Activated T-helper 2 cell treated with anti-CD3 and anti-CD28 coated beads, Interferon-gamma antibody, Interleukin-2, Interleukin-4, amounts not matched to agents 10 μg/mL and 5 μg/mL and 100 μg/mL, durations not matched to agents 14 hours and 24 hours and 36 hours (primary cell): ENCODE results near the gene TFDP1. TPM values are rescaled to one million over a fixed set of nuclear protein-coding genes. Genes with fewer than 3 reads are reported as not detected.
"Not testable (repeated sequence)": the region's sequence is repeated elsewhere in the genome, so short reads cannot be mapped to it uniquely, and the experiment has no call there.

Source experiments
- DNase-seq: peaks from one replicate; pipeline ENCODE4 v3.0.0; 2021; ENCODE audit warnings: low spot score
- H3K27ac Mint-ChIP-seq: one replicate; pipeline ENCODE4 v1.8.0; 2021; ENCODE audit warnings: mixed read lengths
- H3K27me3 Mint-ChIP-seq: one replicate; pipeline ENCODE4 v1.8.0; 2021; ENCODE audit warnings: low read depth, mixed read lengths
- H3K36me3 Mint-ChIP-seq: one replicate; pipeline ENCODE4 v1.8.0; 2021; ENCODE audit warnings: low read depth, mixed read lengths
- H3K4me1 Mint-ChIP-seq: one replicate; pipeline ENCODE4 v1.8.0; 2021; ENCODE audit warnings: low read depth, mixed read lengths
- H3K4me3 Mint-ChIP-seq: one replicate; pipeline ENCODE4 v1.8.0; 2021; ENCODE audit warnings: low read depth, mild to moderate bottlenecking, moderate library complexity, mixed read lengths
- H3K9me3 Mint-ChIP-seq: one replicate; pipeline ENCODE4 v1.8.0; 2021; ENCODE audit warnings: mixed read lengths
- intact Hi-C: fragments of 100-400 bp; cut with micrococcal nuclease; formaldehyde crosslinking; loops from one replicate; pipeline ENCODE4 v1.15.1; 2023
- total RNA-seq: library from RNA; stranded (reverse); gene quantifications from 2 replicates; pipeline ENCODE4 v1.2.3, GENCODE V29; 2022

The TFDP1 gene
- total RNA-seq, 1 donor from 2014 or later: 164 TPM

GRCh38 chr13:113553511-113554332 is 30.8 kb upstream of the TFDP1 start:
- H3K27ac Mint-ChIP-seq: no peak overlapping the region
- H3K4me1 Mint-ChIP-seq: no peaks in the 10 kb centered on the region

GRCh38 chr13:113554333-113554700 is 30.2 kb upstream of the TFDP1 start:
- Mint-ChIP-seq H3K9me3 (no peaks in the 10 kb centered on the region), H3K4me1 (no peaks in the 10 kb centered on the region), H3K27ac (no peak overlapping the region), H3K36me3 (no peaks in the 10 kb centered on the region), H3K4me3 (no peak overlapping the region), H3K27me3 (no peaks in the 10 kb centered on the region)
- no peak for DNase-seq
- intact Hi-C loops: no loop called here

More at GRCh38 chr13:113553511-113554332, 30.8 kb upstream of the TFDP1 start:
- no peaks in the 10 kb centered on the region for H3K36me3 Mint-ChIP-seq
- intact Hi-C loops: no loop called here
- H3K27me3 Mint-ChIP-seq: no peaks in the 10 kb centered on the region
- DNase-seq: no peak
- H3K9me3 Mint-ChIP-seq: no peaks in the 10 kb centered on the region
- no peak overlapping the region for H3K4me3 Mint-ChIP-seq

GRCh38 chr13:113555141-113555540 is 29.4 kb upstream of the TFDP1 start:
- no peak overlapping the region for H3K27ac Mint-ChIP-seq
- no peak for DNase-seq
- intact Hi-C loops: no loop called here
- no peak overlapping the region for H3K4me3 Mint-ChIP-seq
- H3K4me1 Mint-ChIP-seq: no peaks in the 10 kb centered on the region
- H3K9me3 Mint-ChIP-seq: no peaks in the 10 kb centered on the region
- no peaks in the 10 kb centered on the region for H3K27me3 Mint-ChIP-seq
- no peaks in the 10 kb centered on the region for H3K36me3 Mint-ChIP-seq

GRCh38 chr13:113557013-113557412 is 27.5 kb upstream of the TFDP1 start:
- Mint-ChIP-seq H3K27me3 (no peaks in the 10 kb centered on the region), H3K9me3 (no peaks in the 10 kb centered on the region), H3K4me3 (no peak overlapping the region), H3K36me3 (no peaks in the 10 kb centered on the region), H3K27ac (no peak overlapping the region), H3K4me1 (no peaks in the 10 kb centered on the region)
- intact Hi-C loops: no loop called here
- no peak for DNase-seq

GRCh38 chr13:113558461-113558860 is 26.1 kb upstream of the TFDP1 start:
- no peaks in the 10 kb centered on the region for H3K27me3 Mint-ChIP-seq
- H3K4me3 Mint-ChIP-seq: no peak overlapping the region
- intact Hi-C loops: no loop called here
- DNase-seq: no peak
- no peaks in the 10 kb centered on the region for H3K9me3 Mint-ChIP-seq
- no peak overlapping the region for H3K27ac Mint-ChIP-seq
- H3K36me3 Mint-ChIP-seq: no peaks in the 10 kb centered on the region
- H3K4me1 Mint-ChIP-seq: peaks cover 4% of the 10 kb centered on the region

- H3K27ac Mint-ChIP-seq: no peak overlapping the region
- no peak for DNase-seq
- no peaks in the 10 kb centered on the region for H3K9me3 Mint-ChIP-seq
- no peaks in the 10 kb centered on the region for H3K27me3 Mint-ChIP-seq
- no peaks in the 10 kb centered on the region for H3K36me3 Mint-ChIP-seq
- H3K4me3 Mint-ChIP-seq: no peak overlapping the region
- peaks cover 4% of the 10 kb centered on the region for H3K4me1 Mint-ChIP-seq
- intact Hi-C loops: no loop called here
Measured at GRCh38 chr13:113559061-113559460, 25.5 kb upstream of the TFDP1 start.

GRCh38 chr13:113559901-113560644 is 24.5 kb upstream of the TFDP1 start:
- no peak overlapping the region for H3K27ac Mint-ChIP-seq
- intact Hi-C loops: no loop called here
- no peak overlapping the region for H3K4me3 Mint-ChIP-seq
- no peaks in the 10 kb centered on the region for H3K27me3 Mint-ChIP-seq
- no peaks in the 10 kb centered on the region for H3K36me3 Mint-ChIP-seq
- no peak for DNase-seq
- H3K9me3 Mint-ChIP-seq: no peaks in the 10 kb centered on the region
- peaks cover 4% of the 10 kb centered on the region for H3K4me1 Mint-ChIP-seq

- H3K4me1 Mint-ChIP-seq: peaks cover 4% of the 10 kb centered on the region
- DNase-seq: no peak
- no peaks in the 10 kb centered on the region for H3K36me3 Mint-ChIP-seq
- H3K9me3 Mint-ChIP-seq: no peaks in the 10 kb centered on the region
- no peaks in the 10 kb centered on the region for H3K27me3 Mint-ChIP-seq
- H3K4me3 Mint-ChIP-seq: no peak overlapping the region
- intact Hi-C loops: no loop called here
- no peak overlapping the region for H3K27ac Mint-ChIP-seq
Measured at GRCh38 chr13:113560645-113561416, 23.7 kb upstream of the TFDP1 start.

- no peaks in the 10 kb centered on the region for H3K27me3 Mint-ChIP-seq
- H3K9me3 Mint-ChIP-seq: no peaks in the 10 kb centered on the region
- H3K27ac Mint-ChIP-seq: no peak overlapping the region
- H3K36me3 Mint-ChIP-seq: no peaks in the 10 kb centered on the region
- intact Hi-C loops: no loop called here
- H3K4me1 Mint-ChIP-seq: peaks cover 4% of the 10 kb centered on the region
- DNase-seq: no peak
- no peak overlapping the region for H3K4me3 Mint-ChIP-seq
Measured at GRCh38 chr13:113561417-113562084, 23.0 kb upstream of the TFDP1 start.

GRCh38 chr13:113562085-113562749 is 22.3 kb upstream of the TFDP1 start:
- Mint-ChIP-seq H3K9me3 (no peaks in the 10 kb centered on the region), H3K27me3 (no peaks in the 10 kb centered on the region), H3K4me3 (no peak overlapping the region), H3K27ac (no peak overlapping the region), H3K36me3 (no peaks in the 10 kb centered on the region), H3K4me1 (peaks cover 4% of the 10 kb centered on the region)
- DNase-seq: no peak
- intact Hi-C loops: no loop called here

- Mint-ChIP-seq H3K27ac (no peak overlapping the region), H3K27me3 (no peaks in the 10 kb centered on the region), H3K4me1 (peaks cover 4% of the 10 kb centered on the region), H3K9me3 (no peaks in the 10 kb centered on the region), H3K4me3 (no peak overlapping the region), H3K36me3 (no peaks in the 10 kb centered on the region)
- intact Hi-C loops: no loop called here
- no peak for DNase-seq
Measured at GRCh38 chr13:113562844-113563243, 21.7 kb upstream of the TFDP1 start.

- H3K9me3 Mint-ChIP-seq, H3K4me3 Mint-ChIP-seq, H3K36me3 Mint-ChIP-seq, intact Hi-C loops, H3K4me1 Mint-ChIP-seq, DNase-seq, H3K27ac Mint-ChIP-seq, H3K27me3 Mint-ChIP-seq: not testable (repeated sequence)
Measured at GRCh38 chr13:113563511-113563910, 21.0 kb upstream of the TFDP1 start.
